PFSK-1 (cell line): Measurements from ENCODE around the gene SEC14L3.

ENCODE experiments used
- FOXP2 ChIP-seq: optimal IDR thresholded peaks from 2 replicates; pipeline ENCODE3; 2011; ENCODE audit warnings: borderline replicate concordance, control low read depth, inconsistent platforms; ENCODE audit not compliant: insufficient read depth; ENCODE audit errors: extremely low read length, extremely low read depth
- REST ChIP-seq, 2 experiments: IDR thresholded peaks; 2 replicates each; pipeline versions ENCODE4 v1.6.1 to v1.8.0; 2011 to 2012; ENCODE audit warnings: low read depth in 2 of 2, low read length in 2 of 2, control low read depth in 1 of 2, inconsistent platforms in 1 of 2, mild to moderate bottlenecking in 1 of 2, moderate library complexity in 1 of 2; ENCODE audit not compliant: insufficient read depth in 1 of 2

GRCh38 chr22:30433227-30433626, 38.6 kb downstream of the SEC14L3 start:
- TF ChIP-seq REST (IDR thresholded peaks at IDR 0.05; ENCODE audit: insufficient read depth in 1 of 2, low read depth in 2 of 2, low read length in 2 of 2) (no peak), FOXP2 (no peak)
